Brain microvascular endothelial cell (primary cell): ENCODE measurements around the gene PCDHGA6.

Source experiments
- DNase-seq: peaks from one replicate; pipeline ENCODE4 v3.0.0-alpha.2; 2020
- H3K27ac ChIP-seq: fragments of 250-450 bp; sonication (Bioruptor Pico); 2 replicates; pipeline ENCODE4 v1.5.1; 2020; ENCODE audit warnings: mild to moderate bottlenecking, moderate library complexity
- H3K27me3 ChIP-seq: fragments of 250-450 bp; sonication (Bioruptor Pico); replicated peaks from 2 replicates; pipeline ENCODE4 v1.5.1; 2020; ENCODE audit warnings: mild to moderate bottlenecking
- H3K36me3 ChIP-seq: fragments of 250-450 bp; sonication (Bioruptor Pico); replicated peaks from 2 replicates; pipeline ENCODE4 v1.5.1; 2020; ENCODE audit warnings: mild to moderate bottlenecking
- H3K4me3 ChIP-seq: 2 replicates; pipeline ENCODE4 v1.5.1; 2011; ENCODE audit warnings: low read depth, mild to moderate bottlenecking, control low read depth, low read length, moderate library complexity
- in situ Hi-C: cut with HindIII; loops from 2 replicates; pipeline ENCODE4 v1.10.0; 2017; ENCODE audit warnings: low sequenced_read_pairs, low pct_ligation_motif_present
- TF ChIP-seq, protein P1 (sequence below): IDR thresholded peaks from 2 replicates; pipeline ENCODE4 v1.5.1; 2011; ENCODE audit warnings: low read depth, mild to moderate bottlenecking, moderate library complexity, low read length, control low read depth, inconsistent platforms; ENCODE audit errors: missing control alignments

PCDHGA6 gene

DNA sequence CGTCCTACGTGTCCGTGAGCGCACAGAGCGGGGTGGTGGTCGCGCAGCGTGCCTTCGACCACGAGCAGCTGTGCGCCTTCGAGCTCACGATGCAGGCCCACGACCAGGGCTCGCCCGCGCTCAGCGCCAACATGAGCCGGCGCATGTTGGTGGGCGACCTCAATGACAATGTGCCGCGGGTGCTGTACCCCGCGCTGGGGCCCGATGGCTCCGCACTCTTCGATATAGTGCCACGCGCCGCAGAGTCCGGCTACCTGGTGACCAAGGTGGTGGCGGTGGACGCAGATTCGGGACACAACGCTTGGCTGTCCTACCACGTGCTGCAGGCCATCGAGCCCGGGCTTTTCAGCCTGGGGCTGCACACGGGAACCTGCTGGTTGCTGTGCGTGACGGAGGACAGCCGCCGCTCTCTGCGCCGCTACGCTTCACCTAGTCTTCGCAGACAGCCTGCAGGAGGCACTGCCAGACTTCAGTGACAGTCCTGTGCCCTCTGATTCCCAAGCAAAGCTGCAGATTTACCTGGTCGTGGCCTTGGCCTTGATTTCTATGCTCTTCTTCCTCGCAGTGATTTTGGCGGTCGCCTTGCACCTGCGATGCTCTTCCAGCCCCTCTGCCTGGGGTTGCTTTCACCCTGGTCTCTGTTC, 54.2 kb downstream of the PCDHGA6 start:
- Histone ChIP-seq H3K36me3 (no peaks in the 10 kb centered on the region), H3K27me3 (no peaks in the 10 kb centered on the region), H3K4me3 (no peak overlapping the region), H3K27ac (no peak overlapping the region)
- DNase-seq = no peak
- TF ChIP-seq, protein P1, sequence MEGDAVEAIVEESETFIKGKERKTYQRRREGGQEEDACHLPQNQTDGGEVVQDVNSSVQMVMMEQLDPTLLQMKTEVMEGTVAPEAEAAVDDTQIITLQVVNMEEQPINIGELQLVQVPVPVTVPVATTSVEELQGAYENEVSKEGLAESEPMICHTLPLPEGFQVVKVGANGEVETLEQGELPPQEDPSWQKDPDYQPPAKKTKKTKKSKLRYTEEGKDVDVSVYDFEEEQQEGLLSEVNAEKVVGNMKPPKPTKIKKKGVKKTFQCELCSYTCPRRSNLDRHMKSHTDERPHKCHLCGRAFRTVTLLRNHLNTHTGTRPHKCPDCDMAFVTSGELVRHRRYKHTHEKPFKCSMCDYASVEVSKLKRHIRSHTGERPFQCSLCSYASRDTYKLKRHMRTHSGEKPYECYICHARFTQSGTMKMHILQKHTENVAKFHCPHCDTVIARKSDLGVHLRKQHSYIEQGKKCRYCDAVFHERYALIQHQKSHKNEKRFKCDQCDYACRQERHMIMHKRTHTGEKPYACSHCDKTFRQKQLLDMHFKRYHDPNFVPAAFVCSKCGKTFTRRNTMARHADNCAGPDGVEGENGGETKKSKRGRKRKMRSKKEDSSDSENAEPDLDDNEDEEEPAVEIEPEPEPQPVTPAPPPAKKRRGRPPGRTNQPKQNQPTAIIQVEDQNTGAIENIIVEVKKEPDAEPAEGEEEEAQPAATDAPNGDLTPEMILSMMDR = no peak
- in situ Hi-C loops = no loop called here
